NOMO-1 treated with dmso at 0.1 percent for 144 hours (cell line): ENCODE measurements around the gene ZBTB1.
"Not testable (repeated sequence)": the region's sequence is repeated elsewhere in the genome, so short reads cannot be mapped to it uniquely, and the experiment has no call there.

ENCODE experiments used
- DNase-seq: peaks from one replicate; lab custom pipeline; 2025; ENCODE audit not compliant: unreplicated experiment; lab: John Stamatoyannopoulos, UW

Gene ZBTB1

DNA sequence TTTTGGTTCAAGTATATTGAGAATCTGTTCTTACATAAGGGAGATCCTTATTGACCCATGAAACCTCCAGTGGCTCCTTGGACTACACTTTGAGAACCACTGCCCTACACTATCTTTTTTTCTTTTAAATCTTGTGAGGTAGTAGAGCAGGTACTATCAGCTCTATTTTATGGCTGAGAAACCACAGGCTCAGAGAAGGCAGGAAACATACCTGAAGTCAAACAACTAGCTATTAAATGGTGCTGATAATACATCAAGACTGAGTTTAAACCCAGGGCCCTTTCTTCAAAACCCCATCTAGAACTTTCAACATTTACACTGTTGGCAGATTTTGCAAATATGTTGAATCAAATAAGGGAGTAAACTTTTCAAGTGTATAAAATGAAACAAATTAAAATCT, 7.8 kb upstream of the ZBTB1 start:
- no peak for DNase-seq

DNA sequence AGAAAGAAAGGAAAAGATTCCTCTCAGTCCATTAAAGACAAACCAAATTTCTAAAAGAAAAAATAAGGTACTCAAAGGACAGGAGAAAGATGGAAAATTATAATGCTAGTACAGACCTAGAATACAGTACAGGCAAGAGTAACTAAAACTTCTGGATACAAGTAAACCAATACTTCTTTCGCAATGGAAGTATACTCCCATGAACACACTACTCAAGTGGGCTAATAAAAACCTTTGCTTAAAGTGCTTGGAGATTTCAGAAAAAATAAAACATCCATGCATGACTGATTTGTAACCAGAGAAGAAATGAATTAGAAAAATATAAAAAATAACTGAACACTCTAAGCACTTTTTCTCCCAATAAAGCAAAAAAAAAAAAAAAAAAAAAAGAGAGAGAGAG, 4.5 kb upstream of the ZBTB1 start:
- no peak for DNase-seq

DNA sequence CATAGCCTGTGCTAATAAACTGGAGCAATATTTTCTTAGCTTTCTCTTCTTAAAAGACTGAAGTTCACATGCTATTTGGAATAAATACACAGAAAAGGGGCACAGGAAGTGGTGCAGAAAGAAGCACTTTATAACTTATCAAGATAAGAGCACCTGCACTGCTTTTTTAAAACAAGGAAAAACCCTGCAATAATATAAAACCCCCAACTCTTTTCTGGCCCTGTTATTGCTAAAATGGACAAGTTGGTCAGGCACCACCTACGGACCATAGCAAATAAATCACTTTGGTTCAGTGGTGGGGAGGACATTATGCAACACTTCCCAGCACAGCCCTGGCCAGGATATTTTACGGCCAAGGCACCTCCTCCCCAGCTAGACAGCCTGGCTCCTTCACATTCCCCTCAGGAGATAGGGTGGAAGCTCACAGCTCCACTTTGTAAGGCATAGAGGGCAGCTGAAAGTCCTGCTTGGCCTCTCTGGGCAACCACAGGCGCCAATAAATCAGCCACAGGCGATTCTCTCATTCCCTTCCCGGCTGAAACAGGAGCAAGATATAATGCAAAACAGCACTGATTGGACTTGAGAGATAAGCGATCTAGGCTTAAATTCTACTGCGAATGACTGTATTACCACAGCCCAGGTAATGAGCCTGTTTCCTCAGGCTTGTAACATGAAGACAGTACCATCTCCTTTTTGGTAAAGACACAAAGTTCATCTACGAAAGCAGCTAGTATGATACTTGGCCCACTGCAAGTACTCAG, 3.0 kb upstream of the ZBTB1 start:
- no peak for DNase-seq

DNA sequence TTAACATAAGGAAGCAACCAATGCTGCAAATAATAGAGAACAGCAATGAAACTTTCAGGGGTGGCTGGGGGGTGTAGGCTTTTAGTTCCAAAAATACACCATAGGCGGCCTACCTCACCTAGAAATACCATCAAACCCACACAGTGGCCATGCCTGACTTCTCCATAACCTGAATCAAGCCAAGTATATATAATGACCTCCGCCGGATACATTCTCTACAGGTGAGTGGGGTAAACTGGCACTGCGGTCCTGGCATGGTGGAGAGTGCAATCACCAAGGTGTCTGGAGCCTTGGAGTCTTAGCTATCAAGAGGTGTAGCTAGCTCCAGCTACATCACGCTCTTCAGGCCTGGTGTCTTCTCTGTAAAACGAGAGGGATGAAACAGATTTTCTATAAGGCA, 2.1 kb upstream of the ZBTB1 start:
- DNase-seq, result no peak

DNA sequence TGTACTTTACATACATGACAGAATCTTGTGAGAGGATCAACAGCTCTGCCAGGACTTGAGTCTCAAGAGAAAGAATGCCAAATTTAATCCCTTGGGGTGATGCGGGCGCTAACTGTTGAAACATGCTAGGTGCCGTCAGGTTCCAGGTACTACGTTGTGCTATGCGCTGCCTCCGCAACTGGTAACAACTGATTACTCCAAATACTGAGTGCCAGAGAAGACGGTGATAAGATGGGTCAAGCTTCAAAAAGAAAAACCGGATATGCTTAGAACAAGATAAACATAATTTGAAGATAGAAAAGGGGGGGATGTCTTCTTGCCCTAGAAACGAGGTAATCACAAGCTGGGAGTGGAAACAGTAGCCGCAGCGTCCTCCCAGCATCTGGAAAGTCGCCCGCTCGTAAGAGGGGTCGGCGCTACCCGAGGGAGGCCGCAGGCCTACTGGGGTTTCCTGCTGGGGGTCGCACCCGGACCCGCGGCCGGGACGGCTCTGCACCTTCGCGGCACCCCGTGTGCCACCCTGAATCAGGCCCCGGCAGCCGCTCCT, 1.6 kb upstream of the ZBTB1 start:
- no peak for DNase-seq

- peak; percentile 77 for DNase-seq
Observed at GRCh38 chr14:64503434-64504309, 898 bp upstream of the ZBTB1 start, which contains the start of gene ZBTB25. ZBTB25 (minus strand) TSS chr14:64503838; CDS start chr14:64490533, 13,305 bp downstream.

DNA sequence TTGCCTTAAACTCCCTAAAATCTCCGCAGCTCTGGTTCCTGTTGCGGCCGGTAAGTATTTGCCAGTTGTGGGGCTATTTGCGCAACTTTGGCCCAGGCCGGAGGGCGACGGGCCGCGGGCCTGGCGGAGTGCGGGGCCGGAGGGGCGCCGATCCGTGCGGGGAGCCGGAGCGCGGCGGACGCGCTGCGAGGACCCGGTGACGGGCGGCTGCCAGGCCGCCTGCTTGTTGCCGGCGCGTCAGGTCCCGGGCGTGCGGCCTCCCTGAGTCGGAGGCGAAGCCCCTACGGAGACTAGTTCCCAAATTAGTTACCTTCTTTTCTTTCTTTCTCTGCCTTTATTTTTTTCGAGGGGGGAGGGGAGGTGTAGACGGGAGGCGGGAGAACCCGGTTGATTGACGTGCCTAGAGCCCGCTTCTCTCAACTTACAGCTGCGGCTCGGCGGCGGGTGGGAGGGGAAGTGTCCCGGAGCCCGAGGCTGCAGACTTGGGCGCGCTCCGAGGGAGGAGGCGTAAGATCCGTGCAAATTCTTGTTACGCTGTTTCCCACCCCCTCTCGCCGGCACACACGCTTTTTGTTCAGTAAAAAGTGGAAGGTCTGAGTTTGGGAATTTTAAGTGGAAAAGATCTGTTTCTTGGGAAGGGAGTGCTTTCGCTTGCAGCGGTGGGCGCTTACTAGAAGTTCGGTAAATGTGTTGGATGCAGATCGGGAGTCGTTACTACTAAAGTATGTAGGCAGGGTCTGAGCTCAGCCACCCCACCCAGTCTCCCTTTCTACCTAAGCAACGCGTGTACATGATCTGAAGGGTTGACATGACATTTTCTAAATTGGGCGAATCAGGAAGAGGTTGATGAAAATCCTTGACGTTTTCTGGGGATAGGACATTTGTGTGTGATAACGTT, 576 bp downstream of the ZBTB1 start:
- DNase-seq, result peak; percentile 81

- no peak for DNase-seq
Observed at GRCh38 chr14:64506721-64507120, 2.2 kb downstream of the ZBTB1 start.

DNA sequence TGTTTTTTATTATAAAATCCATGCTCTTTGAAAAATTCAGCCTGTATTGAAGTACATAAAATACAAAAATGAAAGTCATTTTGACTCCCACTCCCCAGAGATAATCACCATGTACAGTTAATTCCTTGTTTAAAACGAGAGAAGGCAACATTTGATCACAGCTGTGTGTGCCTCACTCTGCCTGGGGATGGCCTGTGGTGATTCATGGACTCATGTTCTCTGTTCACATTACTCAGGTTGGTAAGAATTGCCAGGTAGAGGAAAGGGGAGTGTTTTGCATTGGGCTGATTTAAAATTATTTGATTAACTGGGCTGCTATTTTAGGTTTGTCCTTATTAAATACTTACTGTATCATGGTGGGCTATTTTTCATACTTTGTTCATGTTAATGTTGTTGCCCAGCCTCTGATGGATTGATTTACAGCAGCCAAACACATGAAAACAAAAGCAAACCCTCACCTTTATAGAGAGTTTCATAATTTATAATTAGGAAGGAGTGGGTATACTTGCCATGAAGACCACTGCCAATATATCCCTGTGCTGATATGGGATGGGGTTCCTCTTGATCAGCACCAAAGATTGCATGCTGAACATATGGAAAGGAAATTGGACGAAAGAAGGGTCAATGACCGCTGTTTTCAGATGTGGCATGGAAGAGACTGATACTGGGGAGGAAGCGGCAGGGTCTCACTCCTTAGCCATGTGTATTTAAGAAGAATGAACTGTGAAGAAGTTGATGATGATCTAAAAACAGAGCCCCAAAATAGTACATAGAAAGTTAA, 3.0 kb downstream of the ZBTB1 start:
- DNase-seq, result no peak

GRCh38 chr14:64508215-64508776, 3.7 kb downstream of the ZBTB1 start:
- DNase-seq, result no peak

DNA sequence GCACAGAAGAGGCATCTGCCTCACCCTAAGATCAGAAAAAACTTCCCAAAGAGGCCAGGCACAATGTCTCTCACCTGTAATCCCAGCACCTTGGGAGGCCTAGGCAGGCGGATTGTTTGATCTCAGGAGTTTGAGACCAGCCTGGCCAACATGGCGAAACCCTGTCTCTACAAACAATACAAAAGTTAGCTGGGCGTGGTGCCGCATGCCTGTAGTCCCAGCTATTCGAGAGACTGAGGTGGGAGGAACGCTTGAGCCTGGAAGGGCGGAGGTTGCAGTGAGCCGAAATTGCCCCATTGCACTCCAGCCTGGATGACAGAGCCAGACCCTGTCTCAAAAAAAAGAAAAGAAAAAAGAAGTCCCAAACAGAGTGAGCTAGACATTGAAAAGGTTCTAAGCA, 4.5 kb downstream of the ZBTB1 start:
- no peak for DNase-seq

DNA sequence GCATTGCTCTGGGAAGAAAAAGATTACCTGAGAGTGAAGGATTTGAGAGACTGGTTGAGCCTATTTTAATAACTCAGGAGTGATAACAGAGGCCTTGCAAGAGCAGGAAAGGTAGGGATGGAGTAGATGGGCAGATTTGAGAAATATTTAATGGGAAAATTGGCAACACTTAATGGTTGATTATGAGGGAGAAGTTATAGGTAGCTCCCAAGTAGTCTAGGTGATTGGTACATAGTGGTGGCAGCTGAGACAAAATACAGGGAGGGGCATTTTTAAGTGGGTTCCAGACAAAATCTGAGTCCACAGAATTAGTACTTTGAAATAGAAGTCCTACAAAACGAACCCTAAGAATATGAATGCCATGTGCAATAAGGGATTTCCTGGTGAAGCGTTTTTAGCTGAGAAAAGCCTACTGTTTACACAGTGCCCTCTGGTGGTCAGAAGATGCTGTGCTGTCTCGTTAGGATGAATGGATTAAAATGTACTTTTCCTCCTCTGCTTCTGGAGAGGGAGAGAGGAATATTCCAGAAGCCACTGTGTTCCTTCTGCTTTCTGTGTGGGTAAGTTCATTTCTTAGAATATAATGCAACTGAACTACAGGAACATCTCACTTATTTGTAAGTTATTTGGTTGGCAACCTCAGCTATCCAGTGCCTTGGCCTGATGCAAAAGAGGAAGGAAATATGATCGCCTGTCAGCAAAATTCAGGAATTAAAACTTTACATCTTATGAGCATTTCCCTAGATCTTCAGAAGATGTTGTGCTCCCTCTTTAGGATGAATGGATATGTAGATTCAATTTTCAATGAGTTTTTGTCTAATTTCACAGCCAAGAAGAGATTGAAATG, 6.5 kb downstream of the ZBTB1 start:
- DNase-seq, result peak; percentile 37

DNA sequence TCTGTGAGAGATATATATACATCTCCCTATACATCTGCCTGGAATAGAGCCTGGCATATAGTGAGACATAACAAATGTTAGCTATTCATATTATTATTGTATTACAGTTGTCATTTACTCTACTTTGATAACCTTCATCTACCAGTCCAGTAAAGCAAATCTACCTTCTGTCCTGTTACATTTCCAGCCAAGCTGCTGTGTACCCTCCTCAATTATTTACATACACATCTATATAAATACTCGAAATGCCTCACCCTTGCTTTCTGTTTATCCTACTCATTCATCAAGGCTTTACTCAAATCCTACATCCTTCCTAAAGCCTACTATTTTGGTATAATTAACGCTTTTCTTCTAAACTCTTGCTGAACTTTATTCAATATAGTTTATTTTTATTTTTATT, 8.7 kb downstream of the ZBTB1 start:
- DNase-seq, result no peak

GRCh38 chr14:64515053-64515452, 10.5 kb downstream of the ZBTB1 start:
- no peak for DNase-seq

DNA sequence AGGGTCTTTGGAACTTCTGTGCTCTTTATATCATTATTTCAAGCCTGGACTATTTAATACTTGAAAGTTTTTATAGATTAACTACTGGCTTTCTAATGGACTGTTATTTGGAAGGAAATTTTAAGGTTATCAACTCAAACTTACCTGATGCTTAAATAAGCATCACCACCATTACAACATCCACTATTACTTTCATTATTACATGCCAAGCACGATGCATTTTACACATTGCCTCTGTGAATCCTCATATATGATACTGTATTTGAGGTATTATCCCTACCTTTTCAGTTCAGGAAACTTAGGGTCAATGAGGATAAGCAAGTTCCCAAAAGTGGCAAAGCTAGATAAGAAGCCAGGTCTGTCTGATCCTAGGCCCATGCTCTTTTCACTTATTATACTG, 12.4 kb downstream of the ZBTB1 start:
- no peak for DNase-seq

GRCh38 chr14:64517667-64518066, 13.1 kb downstream of the ZBTB1 start:
- not testable (repeated sequence) for DNase-seq

- no peak for DNase-seq
Observed at GRCh38 chr14:64518229-64518628, 13.7 kb downstream of the ZBTB1 start.

GRCh38 chr14:64520699-64521098, 16.1 kb downstream of the ZBTB1 start:
- DNase-seq, result no peak
